GM23248 (cell line): ENCODE data around the gene SH2D4B. TPM values are rescaled to one million over a fixed set of nuclear protein-coding genes. Genes with fewer than 3 reads are reported as not detected.

ENCODE experiments used
- DNase-seq: peaks from one replicate; pipeline ENCODE4 v3.0.0-alpha.2; 2015
- H2AFZ ChIP-seq: fragments of 200-600 bp; sonication (generic); 2 replicates; pipeline ENCODE4 v1.6.1; 2016; ENCODE audit warnings: antibody characterized with exemption
- H3F3A ChIP-seq: fragments of 200-600 bp; sonication (generic); 2 replicates; pipeline ENCODE4 v1.6.1; 2016; ENCODE audit warnings: mild to moderate bottlenecking, antibody characterized with exemption, mixed run types; ENCODE audit not compliant: insufficient read depth
- H3K27ac ChIP-seq: fragments of 200-600 bp; sonication (generic); 2 replicates; pipeline ENCODE4 v1.5.1; 2016; ENCODE audit warnings: mild to moderate bottlenecking
- H3K27me3 ChIP-seq: fragments of 200-600 bp; sonication (generic); replicated peaks from 2 replicates; pipeline ENCODE4 v1.6.1; 2016; ENCODE audit warnings: mild to moderate bottlenecking; ENCODE audit not compliant: insufficient read depth
- H3K36me3 ChIP-seq: fragments of 200-600 bp; sonication (generic); 2 replicates; pipeline ENCODE4 v1.6.1; 2016; ENCODE audit warnings: low read depth, mild to moderate bottlenecking
- H3K4me1 ChIP-seq: fragments of 200-600 bp; sonication (generic); 2 replicates; pipeline ENCODE4 v1.6.1; 2016; ENCODE audit warnings: mild to moderate bottlenecking; ENCODE audit not compliant: insufficient read depth
- H3K4me2 ChIP-seq: fragments of 200-600 bp; sonication (generic); one replicate; pipeline ENCODE4 v1.6.1; 2016; ENCODE audit warnings: mild to moderate bottlenecking; ENCODE audit not compliant: unreplicated experiment
- H3K4me3 ChIP-seq: fragments of 200-600 bp; sonication (generic); 2 replicates; pipeline ENCODE4 v1.5.1; 2016; ENCODE audit warnings: mild to moderate bottlenecking
- H3K79me2 ChIP-seq: fragments of 200-600 bp; sonication (generic); 2 replicates; pipeline ENCODE4 v1.6.1; 2016; ENCODE audit warnings: mild to moderate bottlenecking; ENCODE audit not compliant: insufficient read depth
- H3K9ac ChIP-seq: fragments of 200-600 bp; sonication (generic); 2 replicates; pipeline ENCODE4 v1.6.1; 2016; ENCODE audit warnings: mild to moderate bottlenecking
- H3K9me2 ChIP-seq: fragments of 200-600 bp; sonication (generic); 2 replicates; pipeline ENCODE4 v1.6.1; 2016; ENCODE audit warnings: mixed run types, mild to moderate bottlenecking, moderate library complexity; ENCODE audit not compliant: insufficient read depth
- H3K9me3 ChIP-seq: fragments of 200-600 bp; sonication (generic); one replicate; pipeline ENCODE4 v1.6.1; 2017; ENCODE audit warnings: low read depth
- H4K20me1 ChIP-seq: fragments of 200-600 bp; sonication (generic); 2 replicates; pipeline ENCODE4 v1.6.0; 2016; ENCODE audit not compliant: insufficient read depth
- EZH2 ChIP-seq: fragments of 200-600 bp; sonication (generic); IDR thresholded peaks from 2 replicates; pipeline ENCODE4 v1.6.1; 2018; ENCODE audit warnings: antibody characterized with exemption, mild to moderate bottlenecking; ENCODE audit not compliant: insufficient read depth, poor library complexity, severe bottlenecking
- EZH2phosphoT487 ChIP-seq: fragments of 200-600 bp; sonication (generic); IDR thresholded peaks from 2 replicates; pipeline ENCODE4 v1.6.1; 2018; ENCODE audit warnings: antibody characterized with exemption, moderate library complexity, mild to moderate bottlenecking, low read depth; ENCODE audit not compliant: insufficient read depth
- WGBS, 2 experiments: methylation state at CpG; one replicate each; pipeline ENCODE4 v1.1.6; 2015 to 2017; ENCODE audit warnings: low lambda C conversion rate in 2 of 2, low coverage in 1 of 2; ENCODE audit errors: missing lambda C conversion rate in 2 of 2; 5-methylcytosine and 5-hydroxymethylcytosine counted together
- in situ Hi-C: fragments of 300-500 bp; cut with MboI; formaldehyde crosslinking; loops from 2 replicates; pipeline ENCODE4 v1.15.0; 2020
- polyA plus RNA-seq: library from polyadenylated mRNA; unstranded; fragments of >200 nt; fragmentation: Nextera tagmentation; extraction: Ambion mirVana; gene quantifications from 2 replicates; pipeline ENCODE4 v1.2.1, GENCODE V29; 2016
- total RNA-seq: library from RNA; depleted of rRNA; stranded (reverse); fragments of >200 nt; shearing (Covaris generic); gene quantifications from 2 replicates; pipeline ENCODE4 v1.2.3, GENCODE V29; 2014

Gene SH2D4B
- total and polyA plus RNA-seq, 2 experiments from 2014 or later = not detected

- Histone ChIP-seq H3F3A (no peaks in the 10 kb centered on the region), H3K79me2 (no peaks in the 10 kb centered on the region), H3K27me3 (no peaks in the 10 kb centered on the region), H3K27ac (no peak overlapping the region), H3K4me3 (no peak overlapping the region), H3K9ac (no peak overlapping the region), H3K36me3 (no peaks in the 10 kb centered on the region), H4K20me1 (no peaks in the 10 kb centered on the region), H2AFZ (no peak overlapping the region), H3K9me2 (no peaks in the 10 kb centered on the region), H3K9me3 (no peaks in the 10 kb centered on the region), H3K4me2 (no peak overlapping the region), H3K4me1 (no peaks in the 10 kb centered on the region)
- in situ Hi-C loops = no loop called here
- DNase-seq = no peak
- 80 to 88% methylated on average over 3 to 5 of the region's 5 CpGs for whole genome bisulfite sequencing, 2 experiments
- TF ChIP-seq EZH2 (no peak), EZH2phosphoT487 (no peak)
These were observed 22.2 kb upstream of the SH2D4B start for GRCh38 chr10:80515511-80515910.

- H4K20me1 ChIP-seq = no peaks in the 10 kb centered on the region
- H3K4me3 ChIP-seq = no peak overlapping the region
- H3K4me2 ChIP-seq = no peak overlapping the region
- H3K79me2 ChIP-seq = no peaks in the 10 kb centered on the region
- H3K36me3 ChIP-seq = no peaks in the 10 kb centered on the region
- no peak overlapping the region for H3K27ac ChIP-seq
- no peaks in the 10 kb centered on the region for H3K9me2 ChIP-seq
- 96% methylated on average over 12 of the region's 12 CpGs for WGBS, 2 experiments
- no peak for DNase-seq
- in situ Hi-C loops = no loop called here
- TF ChIP-seq EZH2 (no peak), EZH2phosphoT487 (no peak)
- no peak overlapping the region for H3K9ac ChIP-seq
- no peaks in the 10 kb centered on the region for H3K27me3 ChIP-seq
- no peaks in the 10 kb centered on the region for H3F3A ChIP-seq
- no peaks in the 10 kb centered on the region for H3K4me1 ChIP-seq
- H2AFZ ChIP-seq = no peak overlapping the region
- no peaks in the 10 kb centered on the region for H3K9me3 ChIP-seq
These were observed 21.8 kb upstream of the SH2D4B start for GRCh38 chr10:80515941-80516340.

- no peaks in the 10 kb centered on the region for H3K27me3 ChIP-seq
- no peaks in the 10 kb centered on the region for H3K9me3 ChIP-seq
- H3K4me2 ChIP-seq = no peak overlapping the region
- H3F3A ChIP-seq = no peaks in the 10 kb centered on the region
- in situ Hi-C loops = no loop called here
- no peaks in the 10 kb centered on the region for H3K9me2 ChIP-seq
- H3K9ac ChIP-seq = no peak overlapping the region
- 75 to 80% methylated on average over 6 of the region's 6 CpGs for WGBS, 2 experiments
- no peak overlapping the region for H3K4me3 ChIP-seq
- H3K4me1 ChIP-seq = no peaks in the 10 kb centered on the region
- no peaks in the 10 kb centered on the region for H4K20me1 ChIP-seq
- H3K27ac ChIP-seq = no peak overlapping the region
- no peaks in the 10 kb centered on the region for H3K36me3 ChIP-seq
- no peaks in the 10 kb centered on the region for H3K79me2 ChIP-seq
- no peak for DNase-seq
- TF ChIP-seq EZH2 (no peak), EZH2phosphoT487 (no peak)
- H2AFZ ChIP-seq = no peak overlapping the region
These were observed 21.1 kb upstream of the SH2D4B start for GRCh38 chr10:80516506-80517075.

- Histone ChIP-seq H3K4me1 (no peaks in the 10 kb centered on the region), H3F3A (no peaks in the 10 kb centered on the region), H3K9me2 (no peaks in the 10 kb centered on the region), H3K27ac (no peak overlapping the region), H3K79me2 (no peaks in the 10 kb centered on the region), H3K4me3 (no peak overlapping the region), H3K36me3 (no peaks in the 10 kb centered on the region), H4K20me1 (no peaks in the 10 kb centered on the region), H3K9ac (no peak overlapping the region), H3K27me3 (no peaks in the 10 kb centered on the region), H3K9me3 (no peaks in the 10 kb centered on the region), H3K4me2 (no peak overlapping the region), H2AFZ (no peak overlapping the region)
- no peak for DNase-seq
- in situ Hi-C loops = no loop called here
- 84 to 88% methylated on average over 20 to 21 of the region's 21 CpGs for WGBS, 2 experiments
- TF ChIP-seq EZH2phosphoT487 = no peak
- TF ChIP-seq EZH2 = no peak
These were observed 20.1 kb upstream of the SH2D4B start for GRCh38 chr10:80517416-80518142.
